A549 (cell line): Measurements from ENCODE around the gene SNX17. TPM values are rescaled to one million over a fixed set of nuclear protein-coding genes. Genes with fewer than 3 reads are reported as not detected.

Source experiments
- ATAC-seq, 2 experiments: fragments of 200-7000 bp in 1 of 2; fragments of >200 bp in 1 of 2; cut with Nextera tagmentation in 1 of 2; cut with Tn5 transposase in 1 of 2; 3 replicates each; pipeline versions ENCODE4 v1.8.0 to v1.9.1; 2018 to 2020; ENCODE audit warnings: mild to moderate bottlenecking in 1 of 2, moderate library complexity in 1 of 2
- CTCF ChIA-PET: fragments of 300-600 bp; sonication (Branson Sonifier 250); formaldehyde crosslinking; extraction: SDS; loops from one replicate; lab custom pipeline; 2021; ENCODE audit warnings: antibody characterized with exemption, inconsistent platforms; lab: Yijun Ruan, JAX
- POLR2A ChIA-PET: fragments of 350-600 bp; formaldehyde crosslinking; extraction: SDS; loops from one replicate; lab custom pipeline; 2021; ENCODE audit warnings: antibody characterized with exemption, inconsistent platforms; lab: Yijun Ruan, JAX
- DNase-seq, 2 experiments: peaks; one replicate each; pipeline versions ENCODE4 v3.0.0 to v3.0.0-alpha.2; 2011 to 2016; ENCODE audit warnings: low read depth in 1 of 2, low spot score in 1 of 2
- FAIRE-seq: peaks from 2 replicates; lab custom pipeline; 2011; peaks lifted over from hg19 to GRCh38; lab: Jason Lieb, UNC
- H3K27ac ChIP-seq, 2 experiments: fragments of >200 bp; sonication (Bioruptor Twin); formaldehyde crosslinking; 3 replicates each; pipeline ENCODE4 v1.5.1; 2016 to 2017
- H3K4me1 ChIP-seq: fragments of >200 bp; sonication (Bioruptor Twin); formaldehyde crosslinking; 3 replicates; pipeline ENCODE4 v1.6.1; 2016
- H3K4me2 ChIP-seq: fragments of >200 bp; sonication (Bioruptor Twin); formaldehyde crosslinking; 3 replicates; pipeline ENCODE4 v1.6.1; 2016
- H3K4me3 ChIP-seq: fragments of >200 bp; sonication (Bioruptor Twin); formaldehyde crosslinking; 3 replicates; pipeline ENCODE4 v1.5.1; 2016
- H3K9me3 ChIP-seq: fragments of >200 bp; sonication (Bioruptor Twin); formaldehyde crosslinking; 3 replicates; pipeline ENCODE4 v1.6.1; 2016
- ATOH8 ChIP-seq: fragments of 250-450 bp; sonication (Bioruptor Pico); IDR thresholded peaks from 2 replicates; pipeline ENCODE4 v1.5.0; 2020; ENCODE audit warnings: low read depth, mild to moderate bottlenecking, moderate library complexity
- BCL3 ChIP-seq: fragments of >200 bp; sonication (Bioruptor Twin); formaldehyde crosslinking; IDR thresholded peaks from 3 replicates; pipeline ENCODE4 v1.6.1; 2016
- CHD2 ChIP-seq: fragments of 150-350 bp; IDR thresholded peaks from 2 replicates; pipeline ENCODE4 v1.6.1; 2014; ENCODE audit warnings: low read length; ENCODE audit not compliant: partially characterized antibody
- CHD4 ChIP-seq: fragments of 200-600 bp; sonication (generic); IDR thresholded peaks from 2 replicates; pipeline ENCODE4 v1.6.1; 2016; ENCODE audit warnings: antibody characterized with exemption, mild to moderate bottlenecking, borderline replicate concordance
- E2F6 ChIP-seq: IDR thresholded peaks from 2 replicates; pipeline ENCODE4 v1.6.1; 2012; ENCODE audit warnings: low read depth, borderline replicate concordance
- HES2 ChIP-seq: fragments of >200 bp; sonication (Bioruptor Twin); formaldehyde crosslinking; IDR thresholded peaks from 2 replicates; pipeline ENCODE4 v1.6.1; 2016
- JUNB ChIP-seq: fragments of >200 bp; sonication (Bioruptor Twin); formaldehyde crosslinking; IDR thresholded peaks from 2 replicates; pipeline ENCODE4 v1.6.1; 2016
- KDM5A ChIP-seq: fragments of 200-600 bp; sonication (generic); IDR thresholded peaks from 2 replicates; pipeline ENCODE4 v1.6.1; 2016; ENCODE audit warnings: antibody characterized with exemption, mild to moderate bottlenecking
- MAX ChIP-seq: IDR thresholded peaks from 2 replicates; pipeline ENCODE4 v1.6.1; 2012
- MAZ ChIP-seq: fragments of 150-350 bp; IDR thresholded peaks from 2 replicates; pipeline ENCODE4 v1.6.1; 2014; ENCODE audit warnings: antibody characterized with exemption, low read depth, low read length, borderline replicate concordance
- MYC ChIP-seq: IDR thresholded peaks from 2 replicates; pipeline ENCODE4 v1.6.1; 2012; ENCODE audit warnings: mild to moderate bottlenecking, inconsistent platforms, low read length, improper control_type of control experiment, borderline replicate concordance
- NFE2L2 ChIP-seq: fragments of 150-350 bp; conservative IDR thresholded peaks from 2 replicates; pipeline ENCODE4 v1.6.1; 2014; ENCODE audit warnings: low read length
- PBX3 ChIP-seq: IDR thresholded peaks from 2 replicates; pipeline ENCODE4 v1.6.1; 2012
- PHF8 ChIP-seq: fragments of 200-600 bp; sonication (generic); IDR thresholded peaks from 2 replicates; pipeline ENCODE4 v1.6.1; 2016; ENCODE audit warnings: low read depth, mild to moderate bottlenecking, antibody characterized with exemption, moderate library complexity, borderline replicate concordance
- RFX5 ChIP-seq: fragments of 450-650 bp; IDR thresholded peaks from 2 replicates; pipeline ENCODE4 v1.7.1; 2014; ENCODE audit warnings: antibody characterized with exemption, mild to moderate bottlenecking, moderate library complexity
- TFCP2L1 ChIP-seq: fragments of 250-450 bp; sonication (Bioruptor Pico); IDR thresholded peaks from 2 replicates; pipeline ENCODE4 v1.5.0; 2021; ENCODE audit warnings: mild to moderate bottlenecking
- WGBS: methylation state at CpG from one replicate; pipeline ENCODE4 v1.1.6; 2017; ENCODE audit errors: missing lambda C conversion rate; 5-methylcytosine and 5-hydroxymethylcytosine counted together
- polyA plus RNA-seq, 4 experiments: library from polyadenylated mRNA; depleted of rRNA in 3 of 4; stranded (reverse); fragments of >200 nt; fragmentation: RNase III in 1 of 4; extraction: RNeasy Plus Mini Kit Qiagen cat#74134 plus additional on column Dnase treatment in 1 of 4; gene quantifications; 2 replicates in 3 of 4; 3 replicates in 1 of 4; pipeline ENCODE4 v1.2.3, GENCODE V29; 2011 to 2017

SNX17 gene
- polyA plus RNA-seq, 2 of the 4 experiments (the other 2 are of a cell fraction): 141 to 154 TPM

GRCh38 chr2:27363933-27364332 lies 6.5 kb upstream of the SNX17 start (continued):
- no peak for TF ChIP-seq BCL3
- TF ChIP-seq, all 56 proteins: peak for 0

GRCh38 chr2:27369471-27370025 lies 868 bp upstream of the SNX17 start:
- peaks cover 24% of the 10 kb centered on the region for H3K4me1 ChIP-seq
- POLR2A ChIA-PET: interaction anchor here (1.1 to 5.0 kb wide), 7 partner anchors 11 to 59 kb away, joined by 3 to 26 read pairs (median 4); partner anchors contain the start of genes GTF3C2, MPV17, NRBP1 and PPM1G
- no peak for FAIRE-seq
- H3K27ac ChIP-seq: peak overlapping the region; percentile 89 to 95
- TF ChIP-seq CHD4 (no peak), E2F6 (0 out of 2 replicates have a peak, but pooled peaks have one; percentile 7), TFCP2L1 (CRISPR knock-in tag) (peak; percentile 78; the same call in 1 of the 2 replicates)
- H3K9me3 ChIP-seq: no peaks in the 10 kb centered on the region
- CTCF ChIA-PET: interaction anchor here (0.5 to 3.9 kb wide), 28 partner anchors 9 to 355 kb away, joined by 3 to 53 read pairs (median 4); partner anchors contain the start of genes GTF3C2, MPV17 and ZNF513
- peak in 1 of 2 experiments; percentile 91 for DNase-seq
- WGBS: 13% methylated on average over 12 of the region's 18 CpGs
- peak overlapping the region; percentile 79 for H3K4me3 ChIP-seq
- peak; percentile 48 to 67 for ATAC-seq
- H3K4me2 ChIP-seq: peak overlapping the region; percentile 94

GRCh38 chr2:27370816-27371620 lies 602 bp downstream of the SNX17 start:
- no peak for FAIRE-seq

GRCh38 chr2:27372937-27373336 lies 2.5 kb downstream of the SNX17 start:
- 94% methylated on average over 6 of the region's 6 CpGs for WGBS
- no peak for ATAC-seq
- TF ChIP-seq JUNB (no peak), HES2 (no peak), PBX3 (no peak), KDM5A (no peak), NFE2L2 (no peak), MAX (no peak), MAZ (no peak)
- POLR2A ChIA-PET: no interaction called here
- Histone ChIP-seq H3K9me3 (no peaks in the 10 kb centered on the region), H3K4me3 (no peak overlapping the region), H3K27ac (no peak overlapping the region), H3K4me1 (peaks cover 24% of the 10 kb centered on the region), H3K4me2 (peak overlapping the region; percentile 93; the same call in 2 of the 3 replicates)
- CTCF ChIA-PET: interaction anchor here (1.6 to 3.9 kb wide), 5 partner anchors 8 to 108 kb away, joined by 3 to 28 read pairs (median 5); partner anchors contain the start of genes MPV17 and ZNF513
- no peak for FAIRE-seq
- no peak for DNase-seq

More at GRCh38 chr2:27370816-27371620, 602 bp downstream of the SNX17 start:
- DNase-seq (peak; percentile 29 to 57), ATAC-seq (peak; percentile 64 to 65)
- Histone ChIP-seq H3K4me1 (peaks cover 24% of the 10 kb centered on the region), H3K9me3 (no peaks in the 10 kb centered on the region), H3K4me2 (peak overlapping the region; percentile 93), H3K27ac (peak overlapping the region; percentile 88 to 95), H3K4me3 (peak overlapping the region; percentile 79)
- CTCF ChIA-PET: interaction anchor here (0.9 to 3.9 kb wide), 9 partner anchors 10 to 106 kb away, joined by 3 to 28 read pairs (median 6); partner anchors contain the start of genes GTF3C2, MPV17 and ZNF513
- TF ChIP-seq PHF8 (peak; percentile 98), E2F6 (peak; percentile 95), MYC (peak; percentile 65; the same call in 1 of the 2 replicates), MAX (peak; percentile 92), ATOH8 (CRISPR knock-in tag) (0 out of 2 replicates have a peak, but pooled peaks have one; percentile 36), RFX5 (no peak), KDM5A (peak; percentile 45; the same call in 1 of the 2 replicates), CHD2 (no peak)
- WGBS: 3% methylated on average over 23 of the region's 46 CpGs
- POLR2A ChIA-PET: interaction anchor here (0.5 to 5.0 kb wide), 3 partner anchors 9 to 38 kb away, joined by 3 to 26 read pairs (median 4); partner anchors contain the start of genes GTF3C2 and ZNF513
